Sigmoid colon (tissue), 7 donors: ENCODE results near the gene BRD3. TPM values are rescaled to one million over a fixed set of nuclear protein-coding genes. Genes with fewer than 3 reads are reported as not detected.
A peak's percentile ranks its signal among the peaks of the same experiment; 100 is the strongest.

ENCODE experiments used
- DNase-seq: peaks from one replicate; pipeline ENCODE4 v3.0.0-alpha.2; 2019
- H3K27ac ChIP-seq, 4 donors: fragments of 200-600 bp; sonication (generic); one replicate each; pipeline ENCODE4 v1.5.1; 2016 to 2019; ENCODE audit warnings: mild to moderate bottlenecking in 1 of 4
- H3K27me3 ChIP-seq, 3 donors: fragments of 200-600 bp; sonication (generic); one replicate each; pipeline ENCODE4 v1.5.1; 2019; ENCODE audit warnings: mild to moderate bottlenecking in 1 of 3
- H3K36me3 ChIP-seq, 4 donors: fragments of 200-600 bp; sonication (generic); one replicate each; pipeline ENCODE4 v1.5.1; 2016 to 2019
- H3K4me1 ChIP-seq, 4 donors: fragments of 200-600 bp; sonication (generic); one replicate each; pipeline ENCODE4 v1.5.1; 2017 to 2019
- H3K4me3 ChIP-seq, 4 donors: fragments of 200-600 bp; sonication (generic); one replicate each; pipeline ENCODE4 v1.5.1; 2017 to 2019; ENCODE audit warnings: mild to moderate bottlenecking in 2 of 4, moderate library complexity in 1 of 4
- H3K9me3 ChIP-seq, 4 donors: fragments of 200-600 bp in 3 of 4; sonication (generic) in 3 of 4; one replicate each; pipeline versions ENCODE4 v1.5.1 to v1.6.1; 2013 to 2019
- EP300 ChIP-seq, 4 donors: sonication (generic); formaldehyde crosslinking; IDR thresholded peaks; one replicate each; pipeline ENCODE4 v1.6.1; 2017; ENCODE audit warnings: antibody characterized with exemption in 4 of 4
- POLR2A ChIP-seq, 2 donors: fragments of 450-650 bp; IDR thresholded peaks; one replicate each; pipeline ENCODE4 v1.6.1; 2016; ENCODE audit warnings: antibody characterized with exemption in 2 of 2, mild to moderate bottlenecking in 2 of 2, moderate library complexity in 2 of 2
- POLR2AphosphoS5 ChIP-seq, 4 donors: sonication (generic); formaldehyde crosslinking; IDR thresholded peaks; one replicate each; pipeline ENCODE4 v1.6.1; 2017; ENCODE audit warnings: antibody characterized with exemption in 4 of 4
- WGBS, 2 donors: extraction: QIAGEN DNeasy Blood & Tissue Kit; methylation state at CpG; one replicate each; pipeline ENCODE4 v1.1.7; 2013; 5-methylcytosine and 5-hydroxymethylcytosine counted together
- intact Hi-C: fragments of 100-400 bp; cut with DNase I; formaldehyde crosslinking; loops from one replicate; pipeline ENCODE4 v1.15.1; 2023
- polyA plus RNA-seq, 3 donors: library from polyadenylated mRNA; stranded (reverse); fragments of 200-250 nt; gene quantifications; one replicate each; pipeline ENCODE4 v1.2.3, GENCODE V29; 2013
- total RNA-seq, 4 donors: library from RNA; depleted of rRNA; stranded (reverse); fragments of >200 nt; gene quantifications; one replicate each; pipeline ENCODE4 v1.1.0, GENCODE V29; 2016
- TF ChIP-seq, protein P1 (sequence below), 4 experiments: fragments of 450-650 bp in 3 of 4; fragments of 200-600 bp in 1 of 4; IDR thresholded peaks; one replicate each; pipeline ENCODE4 v1.5.1; 2016 to 2019; ENCODE audit warnings: antibody characterized with exemption in 4 of 4, mild to moderate bottlenecking in 3 of 4, moderate library complexity in 2 of 4
- donor health status: healthy with polysubstance abuse.
- donor health status: Bipolar disorder and iron deficiency.
- donor health status: healthy.

The BRD3 gene
- total and polyA plus RNA-seq, 7 donors: 4.4 to 34.5 (median 21.8) TPM

DNA sequence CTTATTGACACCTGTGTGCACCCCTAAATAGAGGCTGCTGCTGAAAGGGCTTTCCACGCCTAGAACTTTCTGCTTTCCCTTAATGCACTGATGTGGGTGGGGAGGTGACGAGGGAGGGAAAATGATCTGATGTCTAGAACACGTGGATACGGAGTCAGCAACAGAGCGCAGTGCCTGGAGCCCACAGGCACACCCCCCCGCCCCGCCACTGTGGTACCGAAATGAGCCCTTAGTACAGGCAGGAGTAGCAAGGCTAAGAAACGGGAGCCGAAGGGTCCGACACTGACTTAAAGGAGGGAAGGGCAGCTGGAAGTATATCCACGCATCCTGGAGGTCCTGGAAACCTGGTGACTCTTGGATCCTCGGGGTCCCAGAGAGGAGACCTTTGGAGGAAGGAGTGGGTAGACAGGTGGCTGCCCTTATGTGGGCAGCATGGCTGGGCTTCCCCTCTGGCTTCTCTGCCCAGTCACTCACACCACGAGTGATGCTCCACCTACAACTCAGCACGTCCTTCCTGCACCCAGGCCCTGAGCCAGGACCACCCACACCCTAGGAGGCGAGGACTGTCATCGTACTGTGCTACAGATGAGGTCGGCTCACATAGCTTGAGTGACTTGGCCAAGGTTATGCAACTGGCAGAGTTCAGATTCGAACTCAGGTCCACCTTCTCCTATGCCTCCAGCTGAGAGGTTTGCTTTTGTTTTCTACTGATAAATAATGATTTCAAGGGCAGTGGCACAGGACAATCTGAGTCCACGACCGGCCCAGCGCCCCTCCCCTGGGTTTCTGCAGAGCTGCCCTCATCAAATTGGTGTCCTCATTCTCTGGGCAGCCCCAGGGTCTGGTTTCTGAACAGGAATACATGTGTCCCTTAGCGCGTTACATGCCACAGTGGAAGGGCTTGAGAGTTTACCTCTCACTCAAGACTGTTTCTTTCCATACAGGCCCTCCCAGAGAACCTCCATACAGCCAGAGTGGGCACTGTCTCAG lies 71.0 kb downstream of the BRD3 start:
- H3K27me3 ChIP-seq: no peaks in the 10 kb centered on the region
- TF ChIP-seq EP300 (IDR thresholded peaks at IDR 0.05) (no peak), POLR2AphosphoS5 (IDR thresholded peaks at IDR 0.05) (no peak), POLR2A (IDR thresholded peaks at IDR 0.05) (no peak)
- TF ChIP-seq, protein P1, sequence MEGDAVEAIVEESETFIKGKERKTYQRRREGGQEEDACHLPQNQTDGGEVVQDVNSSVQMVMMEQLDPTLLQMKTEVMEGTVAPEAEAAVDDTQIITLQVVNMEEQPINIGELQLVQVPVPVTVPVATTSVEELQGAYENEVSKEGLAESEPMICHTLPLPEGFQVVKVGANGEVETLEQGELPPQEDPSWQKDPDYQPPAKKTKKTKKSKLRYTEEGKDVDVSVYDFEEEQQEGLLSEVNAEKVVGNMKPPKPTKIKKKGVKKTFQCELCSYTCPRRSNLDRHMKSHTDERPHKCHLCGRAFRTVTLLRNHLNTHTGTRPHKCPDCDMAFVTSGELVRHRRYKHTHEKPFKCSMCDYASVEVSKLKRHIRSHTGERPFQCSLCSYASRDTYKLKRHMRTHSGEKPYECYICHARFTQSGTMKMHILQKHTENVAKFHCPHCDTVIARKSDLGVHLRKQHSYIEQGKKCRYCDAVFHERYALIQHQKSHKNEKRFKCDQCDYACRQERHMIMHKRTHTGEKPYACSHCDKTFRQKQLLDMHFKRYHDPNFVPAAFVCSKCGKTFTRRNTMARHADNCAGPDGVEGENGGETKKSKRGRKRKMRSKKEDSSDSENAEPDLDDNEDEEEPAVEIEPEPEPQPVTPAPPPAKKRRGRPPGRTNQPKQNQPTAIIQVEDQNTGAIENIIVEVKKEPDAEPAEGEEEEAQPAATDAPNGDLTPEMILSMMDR (IDR thresholded peaks at IDR 0.05): no peak
- no peak overlapping the region for H3K27ac ChIP-seq
- WGBS, 2 donors: 59 to 66% methylated on average over 24 of the region's 24 CpGs
- intact Hi-C loops: no loop called here
- DNase-seq: no peak
- H3K36me3 ChIP-seq: no peaks in the 10 kb centered on the region
- H3K9me3 ChIP-seq: no peaks in the 10 kb centered on the region
- peaks cover 0 to 18% (median 12%) of the 10 kb centered on the region in 4 donors for H3K4me1 ChIP-seq
- no peak overlapping the region for H3K4me3 ChIP-seq

DNA sequence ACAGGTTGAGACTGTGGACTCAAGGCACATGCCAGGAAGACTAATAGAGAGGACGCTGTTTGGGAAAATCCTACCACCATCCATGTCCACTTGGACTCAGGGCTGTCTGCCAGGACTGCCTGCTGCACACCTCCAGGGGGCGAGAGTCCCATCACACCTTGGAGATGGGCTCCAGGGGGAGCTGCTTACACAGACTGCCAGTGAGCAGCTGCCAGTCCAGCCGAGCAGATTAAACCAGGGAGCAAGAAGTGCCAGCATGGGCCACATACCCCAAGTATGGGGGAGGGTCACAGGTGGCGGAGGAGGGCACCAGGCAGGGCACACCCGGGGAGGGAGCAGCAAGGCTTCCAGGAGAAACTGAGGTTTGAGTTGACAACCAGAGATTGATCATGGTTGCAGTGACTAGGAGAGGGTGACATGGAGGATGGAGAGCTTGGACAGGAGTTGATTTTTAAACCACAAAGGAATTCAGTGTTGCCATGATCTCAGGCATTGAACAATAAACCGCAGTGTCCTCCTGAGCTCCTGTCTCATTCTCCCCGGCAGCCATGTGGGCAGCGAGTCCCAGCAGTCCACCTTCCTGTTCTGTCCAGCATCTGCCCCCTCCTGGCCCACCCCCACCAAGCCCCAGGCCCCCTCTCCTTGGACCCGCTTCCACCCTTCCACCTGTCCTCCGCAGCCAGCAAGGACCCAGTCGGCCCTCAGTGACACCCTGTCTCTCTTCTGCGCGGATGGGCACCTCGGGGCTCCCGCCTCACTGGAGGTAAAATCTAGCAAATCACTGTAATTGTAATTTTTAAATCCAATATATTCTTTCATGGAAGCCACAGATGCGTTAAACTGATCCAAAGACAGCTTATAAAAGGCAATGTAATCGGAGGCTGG lies 72.6 kb downstream of the BRD3 start:
- no peak for DNase-seq
- intact Hi-C loops: loop anchor here (2.0 kb wide), 2 partner anchors 212 to 460 kb away; partner anchors contain the start of gene ADAMTSL2
- H3K27ac ChIP-seq: no peak overlapping the region

DNA sequence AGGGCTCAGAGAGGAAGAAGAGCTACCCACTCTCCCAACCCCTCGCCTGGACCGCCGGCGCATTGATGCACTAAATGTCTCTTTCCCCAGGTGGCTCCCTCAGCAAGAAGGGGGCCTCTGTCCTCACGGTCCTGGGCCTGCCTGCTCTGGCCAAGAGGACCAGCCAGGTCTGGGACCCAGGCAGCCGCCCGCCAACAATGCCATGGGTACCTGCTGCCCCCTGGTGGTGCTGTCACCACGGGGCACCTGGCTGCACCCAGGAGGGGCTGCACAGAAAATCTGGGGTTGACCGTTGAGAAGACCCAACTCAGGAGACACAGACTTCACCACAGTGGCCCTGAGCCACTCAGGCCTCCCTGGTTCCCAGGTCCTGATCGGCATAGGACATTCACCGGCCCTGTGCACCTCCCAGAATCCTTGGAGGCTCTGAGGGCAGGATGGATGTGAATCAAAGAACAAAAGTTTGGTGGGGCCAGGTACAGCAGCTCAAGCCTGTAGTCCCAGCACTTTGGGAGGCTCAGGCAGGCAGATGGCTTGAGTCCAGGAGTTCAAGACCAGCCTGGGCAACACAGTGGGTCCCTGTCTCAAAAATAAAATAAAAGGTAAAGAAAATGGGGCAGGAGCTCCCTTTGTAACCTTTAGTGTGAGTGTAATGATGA lies 73.3 kb downstream of the BRD3 start:
- H3K27me3 ChIP-seq: no peaks in the 10 kb centered on the region
- intact Hi-C loops: loop anchor here (1.0 to 2.0 kb wide), 3 partner anchors 201 to 460 kb away; partner anchors contain the start of gene ADAMTSL2
- no peaks in the 10 kb centered on the region for H3K36me3 ChIP-seq
- peak overlapping the region in 1 of 4 donors; percentile 89 for H3K27ac ChIP-seq
- H3K9me3 ChIP-seq: no peaks in the 10 kb centered on the region
- H3K4me3 ChIP-seq: no peak overlapping the region
- 8 to 10% methylated on average over 11 of the region's 11 CpGs for WGBS, 2 donors
- peak; percentile 87 for DNase-seq
- peaks cover 0 to 37% (median 29%) of the 10 kb centered on the region in 4 donors for H3K4me1 ChIP-seq
- TF ChIP-seq, protein P1 (IDR thresholded peaks at IDR 0.05): peak; percentile 96 to 98 (median 98)
- no peak for TF ChIP-seq POLR2A (IDR thresholded peaks at IDR 0.05)

More for the DNA sequence above, 72.6 kb downstream of the BRD3 start:
- Histone ChIP-seq H3K9me3 (no peaks in the 10 kb centered on the region), H3K27me3 (no peaks in the 10 kb centered on the region), H3K36me3 (no peaks in the 10 kb centered on the region), H3K4me3 (no peak overlapping the region), H3K4me1 (peaks cover 0 to 32% (median 26%) of the 10 kb centered on the region in 4 donors)
- TF ChIP-seq EP300 (IDR thresholded peaks at IDR 0.05) (no peak), POLR2A (IDR thresholded peaks at IDR 0.05) (no peak), POLR2AphosphoS5 (IDR thresholded peaks at IDR 0.05) (no peak)
- TF ChIP-seq, protein P1 (IDR thresholded peaks at IDR 0.05): no peak
- 52 to 75% methylated on average over 17 of the region's 17 CpGs for WGBS, 2 donors

- intact Hi-C loops: loop anchor here (1.0 to 2.0 kb wide), 4 partner anchors 31 to 459 kb away; partner anchors contain the start of gene ADAMTSL2
- no peak for DNase-seq
- Histone ChIP-seq H3K4me3 (peak overlapping the region; percentile 69 to 77 (median 72)), H3K9me3 (no peaks in the 10 kb centered on the region), H3K27me3 (no peaks in the 10 kb centered on the region), H3K27ac (peak overlapping the region; percentile 87 to 95 (median 90)), H3K4me1 (peaks cover 0 to 37% (median 29%) of the 10 kb centered on the region in 4 donors), H3K36me3 (no peaks in the 10 kb centered on the region)
- 24 to 59% methylated on average over 16 of the region's 16 CpGs for WGBS, 2 donors
- TF ChIP-seq, protein P1 (IDR thresholded peaks at IDR 0.05): no peak
- TF ChIP-seq POLR2A (IDR thresholded peaks at IDR 0.05): no peak
- TF ChIP-seq EP300 (IDR thresholded peaks at IDR 0.05): no peak
- no peak for TF ChIP-seq POLR2AphosphoS5 (IDR thresholded peaks at IDR 0.05)
Measured at GRCh38 chr9:133993635-133994253, 74.1 kb downstream of the BRD3 start.
